Limb (tissue), 2 donors: ENCODE results near the gene DIS3L2.

Source experiments
- DNase-seq, 2 donors: peaks; one replicate each; pipeline ENCODE4 v3.0.0-alpha.2; 2016; ENCODE audit errors: extremely low spot score in 2 of 2

Gene DIS3L2

DNA sequence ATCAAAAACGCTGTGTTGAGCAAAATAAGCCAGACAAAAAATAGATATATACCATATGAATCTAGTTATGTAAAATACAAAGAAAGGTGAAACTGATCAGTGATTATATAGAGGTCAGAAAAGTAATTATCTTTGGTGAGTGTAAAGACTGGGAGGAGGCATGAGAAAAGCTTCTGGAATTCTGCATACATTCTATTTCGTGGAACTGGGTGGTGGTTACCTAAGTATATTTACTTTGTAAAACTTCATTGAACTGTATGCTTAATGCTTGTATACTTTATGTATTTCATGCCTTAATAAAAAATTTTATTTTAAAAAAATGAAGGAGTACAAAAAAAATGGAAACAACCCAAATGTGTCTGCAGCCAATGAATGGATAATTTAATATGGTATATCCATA lies 263.9 kb downstream of the DIS3L2 start:
- no peak for DNase-seq

DNA sequence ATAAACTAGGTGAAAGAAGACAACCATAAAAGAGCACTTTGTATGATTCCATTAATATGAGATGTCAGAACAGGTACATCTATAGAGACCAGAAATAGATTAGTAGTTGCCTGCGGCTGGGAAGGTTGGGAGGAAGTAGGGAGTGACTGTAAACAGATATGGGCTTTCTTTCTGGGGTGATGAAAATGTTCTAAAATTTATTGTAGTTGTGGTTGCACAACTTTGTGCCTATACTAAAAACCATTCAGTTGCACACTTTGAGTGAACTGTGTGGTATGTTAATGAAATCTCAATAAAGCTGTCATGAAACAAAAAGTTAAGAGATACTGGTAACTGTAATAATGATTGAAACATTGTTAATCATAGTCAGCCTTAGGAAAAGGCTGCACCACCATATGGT lies 264.4 kb downstream of the DIS3L2 start:
- no peak for DNase-seq

DNA sequence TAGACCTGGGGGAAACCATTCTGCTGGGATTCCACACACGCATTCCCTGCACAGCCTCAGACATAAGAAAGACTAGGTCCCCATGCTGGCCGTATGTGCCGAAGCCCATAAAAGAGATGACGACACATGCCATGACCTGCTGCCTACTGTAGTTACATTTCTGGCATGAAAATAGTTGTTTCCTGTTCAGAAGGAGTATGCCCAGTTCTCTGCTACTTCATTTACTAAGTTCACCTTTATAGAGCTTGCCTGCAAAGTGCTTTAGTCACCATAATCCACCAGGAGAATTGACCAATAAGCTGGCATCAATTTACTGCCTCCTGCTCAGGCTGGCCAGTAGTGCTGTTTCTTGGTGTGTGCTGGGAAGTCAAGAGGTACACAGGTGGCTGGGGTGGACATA lies 266.8 kb downstream of the DIS3L2 start:
- no peak for DNase-seq

DNA sequence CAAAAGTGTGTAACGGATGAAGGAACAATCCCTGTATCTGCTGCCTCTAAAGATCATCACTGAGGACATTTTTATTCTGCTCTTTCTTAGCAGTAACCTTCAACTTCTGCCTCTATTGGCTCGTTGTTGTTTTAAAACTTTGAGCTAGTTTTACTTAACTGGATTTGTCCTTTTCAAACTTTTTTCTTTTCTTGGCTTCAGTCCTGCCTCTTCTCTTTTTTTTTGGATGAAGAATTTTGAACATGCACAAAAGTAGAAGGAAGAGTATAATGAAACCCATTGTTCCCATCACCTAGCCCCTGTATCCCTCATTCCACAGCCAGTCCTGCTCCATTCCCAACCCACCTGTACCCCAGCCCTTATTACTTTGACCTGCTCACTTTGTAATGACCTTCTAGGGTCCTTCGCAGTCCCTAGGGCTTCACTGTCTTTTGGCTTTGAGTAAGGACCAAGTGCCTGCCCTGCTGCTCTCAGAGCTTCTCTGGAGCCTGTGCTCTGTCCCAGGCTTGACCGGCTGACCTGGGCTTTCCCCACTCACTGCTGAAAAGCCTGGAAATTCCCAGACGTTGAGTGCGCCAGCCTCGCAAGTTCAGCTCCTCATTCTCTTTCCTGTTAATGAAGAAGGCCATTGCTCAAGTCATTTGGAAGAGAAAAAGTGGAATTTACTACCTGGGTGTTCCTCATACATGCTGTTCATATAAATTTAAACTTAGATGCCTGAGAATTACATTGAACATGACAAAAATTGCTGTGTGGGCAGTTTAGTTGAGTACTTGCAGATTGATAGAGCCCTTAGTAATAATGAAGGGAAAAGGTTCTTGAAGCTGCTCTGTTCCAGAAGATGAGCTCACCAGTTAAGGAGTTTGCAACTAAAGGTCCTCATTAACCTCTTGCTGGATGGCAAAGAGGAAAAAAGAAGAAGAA lies 267.7 kb downstream of the DIS3L2 start:
- DNase-seq: no peak

DNA sequence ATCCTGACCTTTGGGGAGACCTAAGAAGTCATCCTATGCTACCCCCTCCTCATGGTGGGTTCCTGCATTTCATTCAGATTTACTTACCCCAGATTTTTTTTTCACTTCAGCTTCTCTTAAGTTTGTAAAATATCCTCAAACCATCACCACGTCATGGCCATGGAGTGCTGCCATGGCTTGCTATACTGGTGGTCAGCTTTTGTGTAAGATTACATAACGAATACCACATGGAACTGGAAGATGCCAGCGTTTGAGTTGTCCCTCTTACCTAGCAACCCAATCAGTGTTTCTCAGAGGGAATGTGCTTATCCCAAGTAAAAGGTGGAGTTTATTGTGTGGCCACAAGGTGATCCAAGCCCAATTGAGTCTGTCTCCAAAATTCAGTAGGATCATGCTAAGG lies 268.4 kb downstream of the DIS3L2 start:
- no peak for DNase-seq

DNA sequence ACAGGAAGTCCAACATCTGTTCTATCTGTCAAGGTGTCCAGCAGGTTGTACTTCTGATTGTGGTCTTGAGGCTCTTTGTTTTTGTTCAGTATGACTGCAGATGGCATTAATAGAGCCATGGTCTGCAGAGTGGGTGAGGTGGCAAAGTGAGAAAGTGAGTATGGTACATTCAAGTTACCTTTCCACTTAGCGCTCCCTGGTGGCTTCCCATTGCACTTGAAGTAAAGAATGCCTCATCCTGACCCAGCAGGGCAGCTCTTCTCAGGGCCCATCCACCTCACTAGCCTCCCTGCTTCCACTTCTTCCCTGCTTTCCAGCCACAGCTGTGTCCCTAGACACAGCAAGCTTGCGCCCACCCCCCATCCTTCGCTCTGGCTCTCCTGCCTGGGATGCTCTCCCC lies 269.0 kb downstream of the DIS3L2 start:
- DNase-seq: no peak

DNA sequence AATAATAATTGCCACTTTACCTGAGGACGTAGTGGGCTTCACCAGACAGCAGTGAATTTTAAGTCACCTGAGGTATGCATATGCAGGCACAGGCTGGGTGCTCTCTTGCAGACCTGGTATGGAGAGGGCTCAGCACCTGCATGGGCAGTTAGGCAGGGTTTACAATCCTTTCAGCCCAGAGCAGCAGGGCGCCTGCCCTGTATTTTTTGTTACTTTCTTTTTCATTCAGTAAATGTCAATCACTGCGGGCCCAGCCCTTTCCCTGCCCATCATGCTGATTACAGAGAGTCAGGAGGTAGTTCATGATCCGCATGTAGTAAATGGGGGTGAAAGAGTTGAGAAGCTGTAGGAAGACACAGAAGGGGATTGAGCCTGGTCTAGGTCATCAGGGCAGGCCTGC lies 270.0 kb downstream of the DIS3L2 start:
- no peak for DNase-seq

DNA sequence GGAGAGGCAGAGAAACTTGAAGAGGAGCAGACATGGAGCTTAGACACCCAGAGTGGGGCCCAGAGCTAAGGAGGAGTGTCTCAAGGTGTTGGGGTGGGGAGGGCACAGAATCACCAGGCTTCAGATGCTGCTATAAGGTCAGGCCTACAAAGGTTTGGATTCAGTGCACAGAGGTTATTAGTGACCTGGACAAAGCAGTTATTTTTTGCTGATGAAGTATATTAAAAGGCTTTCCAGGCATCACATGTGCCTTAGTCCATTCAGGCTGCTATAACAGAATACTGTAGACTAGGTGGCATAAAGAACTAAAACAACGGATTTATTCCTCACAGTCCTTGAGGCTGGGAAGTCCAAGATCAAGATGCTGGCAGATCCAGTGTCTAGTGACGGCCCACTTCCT lies 271.4 kb downstream of the DIS3L2 start:
- DNase-seq: no peak

DNA sequence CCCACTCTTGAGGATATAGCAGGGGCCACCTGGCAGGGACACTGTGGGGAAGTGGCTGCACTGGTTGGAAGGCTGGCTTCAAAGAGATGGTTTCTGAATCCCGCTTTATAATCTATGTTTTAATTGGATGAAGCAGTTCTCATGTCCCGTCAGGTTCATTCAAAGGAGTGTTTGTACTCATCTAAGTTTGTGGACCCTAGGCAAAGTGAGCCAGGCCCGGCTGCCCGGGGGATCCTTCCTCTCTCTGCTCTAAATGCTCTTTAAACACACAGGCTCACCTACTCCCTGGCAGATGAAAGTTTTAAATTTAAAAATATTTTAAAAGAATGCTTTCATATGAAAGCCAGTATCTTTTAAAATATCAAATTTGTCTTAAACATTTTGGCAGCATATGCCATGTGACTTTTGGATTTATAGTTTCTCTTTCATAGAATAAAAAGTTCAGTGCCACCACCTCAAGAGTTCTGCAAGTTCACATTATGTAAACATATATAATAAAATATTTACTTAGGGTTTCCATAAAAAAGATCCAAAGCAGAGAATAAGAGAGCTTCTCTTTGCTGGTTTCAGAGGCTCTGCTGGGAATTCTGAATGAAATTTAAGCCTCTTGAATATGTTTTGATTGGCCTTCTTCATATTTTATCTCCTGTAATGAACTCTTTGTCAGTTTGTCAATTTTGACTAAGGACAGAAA lies 273.6 kb downstream of the DIS3L2 start:
- no peak for DNase-seq

DNA sequence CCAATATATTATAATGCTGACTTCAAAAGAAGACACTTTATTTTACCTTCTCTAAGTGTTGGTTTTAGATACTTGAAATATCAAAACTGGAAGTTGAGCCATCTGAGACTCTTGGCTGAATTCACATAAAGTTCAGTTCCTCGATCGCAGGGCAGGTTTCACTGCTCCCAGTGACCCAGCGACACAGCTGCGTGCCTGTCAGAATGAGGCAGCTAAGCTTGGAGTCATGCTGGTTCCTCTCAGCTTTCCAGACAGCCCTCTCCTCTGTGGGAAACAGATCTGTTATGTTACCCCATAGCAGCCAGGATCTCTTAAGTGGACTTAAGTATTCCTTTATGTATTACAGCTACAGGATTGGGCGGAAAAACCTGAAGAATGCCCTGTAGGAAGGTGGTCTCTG lies 274.2 kb downstream of the DIS3L2 start:
- DNase-seq: no peak

DNA sequence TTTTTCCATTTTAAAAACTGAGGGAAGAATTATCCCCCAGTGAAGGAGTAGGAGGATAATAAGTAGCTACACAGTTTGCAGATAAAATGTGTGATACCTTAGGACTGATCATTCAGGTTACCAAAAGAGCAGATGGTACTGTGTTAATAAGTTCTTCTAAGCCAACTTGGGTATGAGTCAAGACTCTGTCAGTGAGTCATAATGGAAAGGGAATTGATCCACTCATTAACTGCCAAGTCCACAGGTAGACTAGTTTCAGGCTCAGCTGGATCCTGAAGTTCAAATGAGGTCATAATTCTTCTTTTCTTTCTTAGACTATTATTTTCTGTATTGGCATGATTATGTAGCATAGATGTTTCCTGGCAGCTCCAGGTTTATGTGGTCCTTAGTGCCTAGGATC lies 274.7 kb downstream of the DIS3L2 start:
- no peak for DNase-seq

DNA sequence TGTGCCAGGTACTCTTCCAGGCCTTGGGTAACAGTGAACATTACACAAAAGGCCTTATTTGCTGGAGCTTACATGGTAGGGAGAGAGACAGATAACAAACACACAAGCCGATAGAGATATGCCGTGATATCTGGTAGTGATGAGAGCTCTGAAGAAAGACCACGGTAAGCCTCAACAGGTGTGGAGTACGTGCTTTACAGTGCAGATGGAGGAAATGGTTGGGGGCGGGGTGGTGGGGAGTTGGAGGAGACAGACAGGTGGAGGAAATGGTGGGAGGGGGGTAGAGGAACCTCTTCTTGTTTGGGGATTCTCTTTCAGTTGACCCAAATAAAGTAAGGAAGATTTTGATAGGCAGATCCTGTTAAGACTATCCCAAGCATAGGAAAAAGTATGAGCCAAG lies 276.0 kb downstream of the DIS3L2 start:
- no peak for DNase-seq

DNA sequence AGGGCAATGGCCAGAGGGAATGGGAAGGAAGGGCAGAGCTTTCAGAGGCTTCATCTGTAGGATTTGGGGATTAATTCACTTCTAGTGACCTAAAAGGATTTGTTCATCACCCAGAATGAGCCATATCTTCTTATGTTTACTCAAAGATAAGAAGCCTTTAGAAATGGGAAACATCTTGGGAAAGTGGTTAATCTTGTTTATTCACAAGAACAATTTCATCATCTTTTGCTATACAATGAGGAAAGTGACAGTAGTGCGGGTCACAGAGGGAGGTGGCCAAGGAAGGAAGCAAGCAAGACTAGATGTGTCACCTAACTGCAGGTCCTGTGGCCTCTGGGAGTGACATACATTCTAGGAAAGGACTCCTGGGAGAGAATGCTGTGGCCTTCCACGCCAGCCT lies 276.6 kb downstream of the DIS3L2 start:
- no peak for DNase-seq

DNA sequence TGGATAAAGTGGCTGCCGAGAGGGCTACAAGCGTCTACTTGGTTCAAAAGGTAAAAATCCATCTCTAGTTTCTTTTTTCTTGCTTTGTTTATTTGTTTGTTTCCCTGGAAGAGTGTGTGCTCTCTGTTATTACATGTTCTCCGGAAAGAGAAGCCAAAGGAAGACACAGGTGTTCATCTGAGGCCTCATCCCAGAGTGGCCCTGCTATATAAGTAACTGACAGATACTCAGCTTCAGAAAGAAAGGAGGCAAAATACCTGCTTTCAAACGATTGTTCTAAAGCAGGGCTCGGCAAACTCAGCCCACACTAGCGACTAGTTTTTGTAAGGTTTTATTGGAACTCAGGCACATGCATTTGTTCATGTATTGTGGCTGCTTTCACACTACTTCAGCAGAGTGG lies 277.1 kb downstream of the DIS3L2 start:
- no peak for DNase-seq

DNA sequence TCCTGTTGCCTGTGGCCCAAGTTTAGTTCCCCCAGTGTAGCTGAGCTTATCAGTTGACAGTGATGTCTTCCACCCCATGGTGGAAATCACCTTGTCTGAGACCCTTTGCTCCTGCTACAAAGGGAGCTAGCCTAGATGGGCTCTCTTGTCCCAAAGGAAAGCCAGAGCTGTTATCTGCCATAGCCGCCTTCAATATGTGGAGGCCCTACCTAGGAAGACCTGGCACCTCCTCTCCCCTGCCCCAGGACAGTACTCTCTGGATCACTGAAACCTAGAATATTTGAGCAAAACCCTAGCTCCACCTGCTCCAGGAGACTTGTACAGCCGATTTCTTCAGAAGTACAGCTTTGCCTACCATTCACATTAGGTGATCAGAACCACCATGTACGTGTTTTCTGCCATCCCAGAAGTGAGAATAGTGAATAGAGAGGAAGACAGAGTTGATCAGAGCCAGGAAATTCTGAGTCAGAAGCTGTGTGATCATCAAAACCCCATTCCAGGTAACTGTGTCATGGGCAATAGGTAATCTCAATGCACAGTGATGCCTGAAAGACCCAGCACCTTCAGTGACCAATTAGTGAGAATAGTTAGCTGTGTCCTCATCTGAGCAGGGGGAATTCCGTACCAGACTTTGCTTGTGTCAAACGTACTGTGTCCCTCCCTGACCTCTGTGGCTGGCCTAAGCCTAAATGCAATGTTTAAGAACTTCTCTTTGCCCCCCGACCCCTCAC lies 278.6 kb downstream of the DIS3L2 start:
- no peak for DNase-seq

DNA sequence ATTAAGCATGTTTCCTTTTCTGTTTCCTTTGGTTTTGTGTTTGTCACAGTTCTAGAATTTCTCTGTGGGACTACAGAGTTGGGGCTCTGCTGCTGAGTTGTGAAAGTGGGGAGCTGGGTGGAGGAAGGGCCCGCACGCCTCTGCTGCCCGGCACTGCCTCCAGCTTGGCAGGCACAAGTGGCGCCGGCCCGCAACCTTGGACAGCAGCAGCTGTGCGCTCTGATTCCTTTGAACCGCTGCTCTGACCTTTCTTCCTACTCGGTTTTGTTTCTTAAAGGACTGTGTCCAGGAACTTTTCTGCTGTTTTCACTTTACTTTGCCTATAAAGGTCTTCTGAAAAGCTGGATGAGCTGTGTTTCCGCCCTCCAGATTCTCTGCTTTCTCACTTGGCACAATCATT lies 279.4 kb downstream of the DIS3L2 start:
- DNase-seq: no peak

DNA sequence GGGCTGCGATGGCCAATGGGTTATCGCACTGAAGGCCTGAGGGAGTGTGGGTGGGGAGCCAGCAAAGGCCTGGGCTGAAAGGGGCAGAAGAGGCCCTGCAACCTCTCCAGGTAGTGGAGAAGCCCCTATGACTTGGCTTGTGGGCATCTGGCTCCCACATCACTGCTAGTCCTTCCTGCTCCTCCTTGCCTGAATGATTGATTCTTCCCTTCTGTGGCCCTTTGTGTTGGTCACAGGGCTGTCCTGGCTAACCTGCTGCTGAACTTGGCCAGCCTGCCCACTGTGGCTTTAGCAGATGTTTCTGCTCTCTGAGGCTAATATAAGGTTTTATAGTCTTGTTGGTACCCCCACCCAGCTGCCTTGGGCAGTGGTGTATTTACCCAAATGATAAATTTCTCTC lies 280.8 kb downstream of the DIS3L2 start:
- no peak for DNase-seq

DNA sequence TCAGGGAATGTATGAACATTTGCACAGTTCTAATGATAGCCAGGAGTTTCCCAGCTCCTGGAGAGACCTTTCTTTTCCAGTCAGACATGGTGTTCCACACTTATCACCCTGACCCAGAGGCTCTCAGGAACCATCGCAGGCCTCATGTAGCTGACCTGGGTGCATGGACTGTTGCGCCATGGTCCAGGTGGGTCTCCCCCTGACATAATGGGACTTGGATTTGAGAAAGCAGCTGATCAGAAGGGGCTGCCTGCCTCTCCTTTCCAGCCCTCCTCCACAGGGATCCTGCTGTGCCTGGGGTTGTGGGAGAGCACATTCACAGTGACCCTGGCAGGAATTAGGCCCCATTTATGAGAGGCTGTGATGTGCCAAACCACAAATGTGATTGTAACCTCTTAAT lies 283.6 kb downstream of the DIS3L2 start:
- DNase-seq: no peak

DNA sequence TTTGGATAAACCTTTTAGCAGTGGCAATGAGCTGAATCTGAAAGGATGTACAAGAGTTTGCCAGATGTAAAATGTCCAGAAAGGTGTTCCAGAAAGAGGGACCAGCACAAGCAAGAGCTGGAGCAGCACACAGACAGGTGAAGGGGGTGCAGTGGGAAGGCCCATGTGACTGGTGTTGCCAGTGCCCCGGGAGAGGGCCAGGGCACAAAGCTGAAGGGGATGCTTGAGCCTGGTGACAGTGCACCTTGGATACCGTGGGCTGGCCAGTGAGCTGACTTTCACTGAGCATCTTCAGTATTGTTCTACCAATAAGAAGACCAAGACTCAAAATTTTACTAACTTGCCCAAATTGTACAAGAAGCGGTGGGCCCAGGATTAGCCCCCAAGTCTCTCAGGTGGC lies 284.7 kb downstream of the DIS3L2 start:
- no peak for DNase-seq

DNA sequence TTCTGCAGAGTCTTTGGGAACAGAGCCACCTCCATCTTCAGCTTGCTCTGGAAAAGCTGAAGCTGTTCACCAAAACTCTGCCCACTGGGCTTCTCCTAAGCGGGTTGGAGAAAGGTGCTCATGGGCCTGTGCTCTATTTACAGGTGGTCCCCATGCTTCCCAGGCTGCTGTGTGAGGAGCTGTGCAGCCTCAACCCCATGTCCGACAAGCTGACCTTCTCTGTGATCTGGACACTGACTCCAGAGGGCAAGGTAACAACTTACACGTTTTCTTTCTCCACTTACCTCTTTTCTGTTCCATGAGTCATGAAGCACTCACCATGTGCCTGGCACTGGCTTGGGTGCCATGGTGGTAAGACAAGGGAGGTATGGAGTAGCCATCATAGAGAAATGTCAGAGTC lies 287.6 kb downstream of the DIS3L2 start:
- DNase-seq: no peak

DNA sequence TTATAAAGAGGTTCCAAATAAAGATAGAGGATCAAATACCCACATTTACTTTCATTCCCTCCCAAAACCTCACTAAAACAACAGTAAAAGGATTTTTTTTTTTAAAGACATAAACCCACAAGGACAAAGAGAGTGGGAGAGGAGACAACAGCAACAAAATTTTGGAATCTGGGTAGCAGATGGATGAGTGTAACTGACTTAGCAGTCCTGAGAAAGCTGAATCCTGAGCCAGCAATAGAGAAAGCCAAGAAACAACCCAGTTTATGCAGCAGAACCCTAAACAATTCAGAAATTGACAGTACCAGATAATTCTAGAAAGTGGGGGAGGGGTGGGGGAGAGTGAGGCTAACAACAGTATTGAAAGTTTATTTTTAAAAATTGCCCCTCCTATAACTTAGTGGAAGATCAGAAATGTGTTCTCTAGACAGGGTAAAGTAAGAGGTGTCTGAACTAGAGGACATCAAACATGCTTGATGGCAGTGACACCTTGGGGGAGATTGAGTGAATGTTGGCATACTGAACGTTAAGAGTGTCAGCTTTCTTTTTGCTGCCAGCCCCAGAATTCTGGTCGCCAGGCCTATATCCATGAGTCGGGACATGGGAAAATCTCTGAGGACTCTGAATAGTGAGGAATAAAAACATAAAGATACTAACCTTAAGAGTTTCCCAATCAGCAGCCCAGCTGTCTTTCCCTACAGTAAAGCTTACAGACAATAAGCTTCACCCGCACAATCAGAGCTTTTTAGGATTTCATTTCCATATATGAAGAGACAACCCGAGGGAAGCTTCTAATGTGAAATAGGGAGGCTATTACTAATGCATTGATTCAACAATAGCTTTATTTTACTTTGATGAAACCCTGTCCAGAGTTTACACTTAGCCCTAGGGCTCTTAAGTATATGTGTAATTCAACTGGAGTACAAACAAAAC lies 289.0 kb downstream of the DIS3L2 start:
- DNase-seq: no peak
